Bronchial epithelial cell (primary cell): ENCODE data around the gene TBCD. TPM values are rescaled to one million over a fixed set of nuclear protein-coding genes. Genes with fewer than 3 reads are reported as not detected.
A peak's percentile ranks its signal among the peaks of the same experiment; 100 is the strongest.

ENCODE experiments used
- DNase-seq: peaks from one replicate; pipeline ENCODE4 v3.0.0-alpha.2; 2010; ENCODE audit warnings: low read depth
- FAIRE-seq: peaks from 2 replicates; lab custom pipeline; 2011; peaks lifted over from hg19 to GRCh38; lab: Jason Lieb, UNC
- H3K27me3 ChIP-seq: 2 replicates; pipeline ENCODE4 v1.5.1; 2011; ENCODE audit warnings: low read length; ENCODE audit not compliant: control insufficient read depth, insufficient read depth
- H3K36me3 ChIP-seq: 2 replicates; pipeline ENCODE4 v1.5.1; 2011; ENCODE audit warnings: low read length; ENCODE audit not compliant: control insufficient read depth, insufficient read depth
- H3K4me3 ChIP-seq: 2 replicates; pipeline ENCODE4 v1.5.1; 2011; ENCODE audit warnings: mild to moderate bottlenecking, low read depth, low read length, control low read depth
- CTCF ChIP-seq: IDR thresholded peaks from 2 replicates; pipeline ENCODE4 v1.5.1; 2011; ENCODE audit warnings: mild to moderate bottlenecking, moderate library complexity, low read length, control low read depth, inconsistent platforms; ENCODE audit not compliant: insufficient read depth, severe bottlenecking
- total RNA-seq: library from RNA; depleted of rRNA; stranded (reverse); fragments of >200 nt; gene quantifications from 2 replicates; pipeline ENCODE4 v1.2.1, GENCODE V29; 2014

TBCD gene
- total RNA-seq, 1 donor from 2014 or later, result 22.6 TPM

- no peaks in the 10 kb centered on the region for H3K27me3 ChIP-seq
- peaks cover 9% of the 10 kb centered on the region for H3K36me3 ChIP-seq
- no peak for TF ChIP-seq CTCF
- DNase-seq (no peak), FAIRE-seq (peak; percentile 86)
- H3K4me3 ChIP-seq, result no peak overlapping the region
Measured at GRCh38 chr17:82723169-82723807, 28.6 kb upstream of the TBCD start.

DNA sequence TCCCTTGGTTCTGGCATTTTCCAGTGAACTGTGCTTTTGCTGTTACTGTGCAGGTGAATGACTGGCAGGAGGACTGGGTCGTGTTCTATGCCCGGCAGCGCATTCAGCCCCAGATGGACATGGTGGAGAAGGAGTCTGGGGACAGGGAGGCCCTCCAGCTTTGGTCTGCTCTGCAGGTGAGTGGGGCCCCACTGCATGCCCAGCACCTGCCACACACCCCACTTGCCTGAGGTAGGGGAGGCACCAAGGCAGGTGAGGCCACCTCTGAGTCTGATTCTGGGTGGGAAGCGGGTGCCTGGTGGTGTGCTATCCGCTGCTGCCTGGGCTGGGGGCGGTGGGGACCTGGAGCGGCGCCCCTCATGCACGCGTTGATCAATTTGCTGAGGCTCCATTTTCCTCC, 25.4 kb upstream of the TBCD start:
- Histone ChIP-seq H3K27me3 (no peaks in the 10 kb centered on the region), H3K36me3 (peaks cover 12% of the 10 kb centered on the region), H3K4me3 (no peak overlapping the region)
- FAIRE-seq (no peak), DNase-seq (no peak)
- TF ChIP-seq CTCF, result no peak

GRCh38 chr17:82729479-82730260, 22.2 kb upstream of the TBCD start:
- DNase-seq, result no peak
- no peak for TF ChIP-seq CTCF
- Histone ChIP-seq H3K4me3 (no peak overlapping the region), H3K27me3 (no peaks in the 10 kb centered on the region), H3K36me3 (peaks cover 9% of the 10 kb centered on the region)
- FAIRE-seq, result no peak

- H3K27me3 ChIP-seq, result no peaks in the 10 kb centered on the region
- FAIRE-seq (no peak), DNase-seq (no peak)
- no peak overlapping the region for H3K4me3 ChIP-seq
- no peak for TF ChIP-seq CTCF
- H3K36me3 ChIP-seq, result peaks cover 7% of the 10 kb centered on the region
Measured at GRCh38 chr17:82732118-82732743, 19.6 kb upstream of the TBCD start.

- Histone ChIP-seq H3K4me3 (peak within 1 kb of the TSS; percentile 49), H3K27me3 (no peaks in the 10 kb centered on the region), H3K36me3 (peaks cover 2% of the 10 kb centered on the region)
- FAIRE-seq (no peak), DNase-seq (no peak)
- TF ChIP-seq CTCF, result no peak
Measured at GRCh38 chr17:82734987-82735866, 16.6 kb upstream of the TBCD start, which contains the start of gene FN3K. FN3K (plus strand) TSS chr17:82735615; CDS start chr17:82735637, 22 bp downstream.
